CD14-positive monocyte (primary cell): ENCODE measurements around the gene FNDC11. TPM values are rescaled to one million over a fixed set of nuclear protein-coding genes. Genes with fewer than 3 reads are reported as not detected.

ENCODE experiments used
- DNase-seq, 3 donors: peaks; one replicate each; pipeline ENCODE4 v3.0.0-alpha.2; 2011 to 2022
- H2AFZ ChIP-seq: 2 replicates; pipeline ENCODE4 v1.6.0; 2012; ENCODE audit warnings: mild to moderate bottlenecking, low read depth, low read length, inconsistent platforms; ENCODE audit not compliant: insufficient read depth, poor library complexity, severe bottlenecking
- H3K27ac ChIP-seq, 2 donors: 1 replicate in 1 of 2; 2 replicates in 1 of 2; pipeline ENCODE4 v1.5.1; 2012 to 2013; ENCODE audit warnings: low read length in 2 of 2, control low read depth in 1 of 2, inconsistent platforms in 1 of 2, low read depth in 1 of 2, mild to moderate bottlenecking in 1 of 2
- H3K27me3 ChIP-seq, 2 donors: one replicate each; pipeline versions ENCODE4 v1.6.0 to v1.6.1; 2011 to 2013; ENCODE audit warnings: low read length in 2 of 2; ENCODE audit not compliant: control insufficient read depth in 2 of 2, insufficient read depth in 2 of 2
- H3K36me3 ChIP-seq, 2 donors: replicated peaks in 1 of 2; 1 replicate in 1 of 2; 2 replicates in 1 of 2; pipeline versions ENCODE4 v1.5.1 to v1.6.1; 2012 to 2013; ENCODE audit warnings: low read length in 2 of 2, control low read depth in 1 of 2, inconsistent platforms in 1 of 2, mild to moderate bottlenecking in 1 of 2; ENCODE audit not compliant: insufficient read depth in 2 of 2, control insufficient read depth in 1 of 2
- H3K4me1 ChIP-seq, 2 donors: 1 replicate in 1 of 2; 2 replicates in 1 of 2; pipeline versions ENCODE4 v1.5.1 to v1.6.1; 2012 to 2013; ENCODE audit warnings: low read length in 2 of 2, control low read depth in 1 of 2, inconsistent platforms in 1 of 2, mild to moderate bottlenecking in 1 of 2, moderate library complexity in 1 of 2; ENCODE audit not compliant: insufficient read depth in 2 of 2, control insufficient read depth in 1 of 2
- H3K4me2 ChIP-seq: replicated peaks from 2 replicates; pipeline ENCODE3; 2012; ENCODE audit warnings: low read length, moderate library complexity, mild to moderate bottlenecking; ENCODE audit not compliant: poor library complexity, severe bottlenecking; ENCODE audit errors: extremely low read depth
- H3K4me3 ChIP-seq, 3 experiments: fragments of 200-600 bp in 1 of 3; sonication (generic) in 1 of 3; replicated peaks in 1 of 3; 1 replicate in 2 of 3; 2 replicates in 1 of 3; pipeline ENCODE4 v1.5.1; 2011 to 2013; ENCODE audit warnings: low read length in 3 of 3, mild to moderate bottlenecking in 3 of 3, control low read depth in 2 of 3, low read depth in 2 of 3, inconsistent platforms in 1 of 3, moderate library complexity in 1 of 3
- H3K79me2 ChIP-seq: 2 replicates; pipeline ENCODE4 v1.6.0; 2012; ENCODE audit warnings: mild to moderate bottlenecking, control low read depth, inconsistent platforms, low read length, moderate library complexity; ENCODE audit not compliant: insufficient read depth
- H3K9ac ChIP-seq: 2 replicates; pipeline ENCODE4 v1.6.0; 2017; ENCODE audit warnings: low read length, mild to moderate bottlenecking; ENCODE audit not compliant: insufficient read depth, poor library complexity, severe bottlenecking
- H3K9me3 ChIP-seq, 2 donors: replicated peaks in 1 of 2; 1 replicate in 1 of 2; 2 replicates in 1 of 2; pipeline versions ENCODE4 v1.5.1 to v1.6.1; 2012 to 2013; ENCODE audit warnings: low read length in 2 of 2, control low read depth in 1 of 2; ENCODE audit not compliant: control insufficient read depth in 1 of 2, insufficient read depth in 1 of 2
- H4K20me1 ChIP-seq: 2 replicates; pipeline ENCODE4 v1.6.0; 2012; ENCODE audit warnings: mild to moderate bottlenecking, low read length, control low read depth, moderate library complexity; ENCODE audit not compliant: insufficient read depth
- H3K27ac Mint-ChIP-seq, 7 donors: one replicate each; pipeline ENCODE4 v1.8.0; 2020; ENCODE audit warnings: mild to moderate bottlenecking in 7 of 7, mixed read lengths in 7 of 7, moderate library complexity in 6 of 7, inconsistent platforms in 2 of 7
- H3K27me3 Mint-ChIP-seq, 3 donors: one replicate each; pipeline ENCODE4 v1.8.0; 2021 to 2022; ENCODE audit warnings: low read depth in 3 of 3, mild to moderate bottlenecking in 3 of 3, mixed read lengths in 3 of 3, moderate library complexity in 3 of 3, inconsistent platforms in 1 of 3
- H3K36me3 Mint-ChIP-seq, 2 donors: one replicate each; pipeline ENCODE4 v1.8.0; 2020; ENCODE audit warnings: mixed read lengths in 2 of 2, inconsistent platforms in 1 of 2, mild to moderate bottlenecking in 1 of 2
- H3K4me1 Mint-ChIP-seq: one replicate; pipeline ENCODE4 v1.8.0; 2020; ENCODE audit warnings: mild to moderate bottlenecking, mixed read lengths
- H3K4me3 Mint-ChIP-seq, 2 donors: one replicate each; pipeline ENCODE4 v1.8.0; 2020; ENCODE audit warnings: mild to moderate bottlenecking in 2 of 2, mixed read lengths in 2 of 2, moderate library complexity in 1 of 2
- H3K9me3 Mint-ChIP-seq, 7 donors: one replicate each; pipeline ENCODE4 v1.8.0; 2020 to 2022; ENCODE audit warnings: mixed read lengths in 7 of 7, mild to moderate bottlenecking in 6 of 7, moderate library complexity in 6 of 7, inconsistent platforms in 2 of 7
- WGBS: methylation state at CpG from one replicate; pipeline ENCODE4 v1.1.5; 2013; ENCODE audit warnings: missing lambda C conversion rate; ENCODE audit not compliant: insufficient coverage; 5-methylcytosine and 5-hydroxymethylcytosine counted together
- intact Hi-C, 2 donors: fragments of 100-400 bp; cut with micrococcal nuclease; formaldehyde crosslinking; loops; one replicate each; pipeline versions ENCODE4 v1.15.0 to v1.15.1; 2023
- polyA plus RNA-seq, 3 donors: library from polyadenylated mRNA; depleted of rRNA in 1 of 3; unstranded in 2 of 3; stranded (reverse) in 1 of 3; fragments of 300-500 nt in 2 of 3; fragments of >200 nt in 1 of 3; fragmentation: Illumina TruSeq in 2 of 3; gene quantifications; 1 replicate in 2 of 3; 2 replicates in 1 of 3; pipeline ENCODE4 v1.2.3, GENCODE V29; 2012 to 2021
- TF ChIP-seq, protein P1 (sequence below): fragments of 200-600 bp; IDR thresholded peaks from one replicate; pipeline ENCODE4 v1.8.0; 2022; ENCODE audit warnings: antibody characterized with exemption, mild to moderate bottlenecking

The FNDC11 gene
- polyA plus RNA-seq, 3 donors = 0.23 TPM; not detected in 2

DNA sequence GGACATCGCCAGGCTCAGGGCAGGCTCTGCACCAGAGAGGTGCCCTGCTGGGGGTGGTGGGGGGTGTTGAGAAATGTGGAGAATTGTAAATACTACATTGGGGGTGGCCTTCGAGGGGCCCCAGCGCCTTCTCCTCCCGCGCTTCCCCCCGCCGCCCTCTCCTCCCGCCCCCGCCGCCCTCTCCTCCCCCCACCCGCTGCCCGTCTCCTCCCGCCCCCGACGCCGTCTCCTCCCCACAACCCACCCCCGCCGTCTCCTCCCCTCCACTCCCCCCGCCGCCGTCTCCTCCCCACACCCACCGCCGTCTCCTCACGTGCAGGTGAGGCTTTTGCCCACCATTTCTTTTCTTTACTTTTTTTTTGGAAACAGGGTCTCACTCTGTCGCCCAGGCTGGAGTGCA lies 4.9 kb upstream of the FNDC11 start:
- WGBS = 40% methylated on average over 1 of the region's 25 CpGs
- no peak overlapping the region for H2AFZ ChIP-seq
- H3K27ac Mint-ChIP-seq = no peak overlapping the region
- no peak overlapping the region for H3K4me2 ChIP-seq
- peaks cover 42 to 89% (median 58%) of the 10 kb centered on the region in 3 donors for H3K27me3 Mint-ChIP-seq
- intact Hi-C loops = no loop called here
- no peak for DNase-seq
- H3K36me3 ChIP-seq = no peaks in the 10 kb centered on the region
- H3K36me3 Mint-ChIP-seq = no peaks in the 10 kb centered on the region
- H3K9ac ChIP-seq = no peak overlapping the region
- H3K4me3 ChIP-seq = no peak overlapping the region
- peaks cover 2 to 9% (median 6%) of the 10 kb centered on the region in 7 donors for H3K9me3 Mint-ChIP-seq
- peak overlapping the region in 1 of 2 donors; percentile 65 for H3K4me3 Mint-ChIP-seq
- H3K27ac ChIP-seq = no peak overlapping the region
- peaks cover 15 to 19% of the 10 kb centered on the region in 2 donors for H3K4me1 ChIP-seq
- peaks cover 4% of the 10 kb centered on the region for H4K20me1 ChIP-seq
- H3K27me3 ChIP-seq = peaks cover 0 to 58% of the 10 kb centered on the region in 2 donors
- TF ChIP-seq, protein P1, sequence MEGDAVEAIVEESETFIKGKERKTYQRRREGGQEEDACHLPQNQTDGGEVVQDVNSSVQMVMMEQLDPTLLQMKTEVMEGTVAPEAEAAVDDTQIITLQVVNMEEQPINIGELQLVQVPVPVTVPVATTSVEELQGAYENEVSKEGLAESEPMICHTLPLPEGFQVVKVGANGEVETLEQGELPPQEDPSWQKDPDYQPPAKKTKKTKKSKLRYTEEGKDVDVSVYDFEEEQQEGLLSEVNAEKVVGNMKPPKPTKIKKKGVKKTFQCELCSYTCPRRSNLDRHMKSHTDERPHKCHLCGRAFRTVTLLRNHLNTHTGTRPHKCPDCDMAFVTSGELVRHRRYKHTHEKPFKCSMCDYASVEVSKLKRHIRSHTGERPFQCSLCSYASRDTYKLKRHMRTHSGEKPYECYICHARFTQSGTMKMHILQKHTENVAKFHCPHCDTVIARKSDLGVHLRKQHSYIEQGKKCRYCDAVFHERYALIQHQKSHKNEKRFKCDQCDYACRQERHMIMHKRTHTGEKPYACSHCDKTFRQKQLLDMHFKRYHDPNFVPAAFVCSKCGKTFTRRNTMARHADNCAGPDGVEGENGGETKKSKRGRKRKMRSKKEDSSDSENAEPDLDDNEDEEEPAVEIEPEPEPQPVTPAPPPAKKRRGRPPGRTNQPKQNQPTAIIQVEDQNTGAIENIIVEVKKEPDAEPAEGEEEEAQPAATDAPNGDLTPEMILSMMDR = no peak
- peaks cover 0 to 7% of the 10 kb centered on the region in 2 donors for H3K9me3 ChIP-seq
- no peaks in the 10 kb centered on the region for H3K79me2 ChIP-seq
- H3K4me1 Mint-ChIP-seq = peaks cover 9% of the 10 kb centered on the region

DNA sequence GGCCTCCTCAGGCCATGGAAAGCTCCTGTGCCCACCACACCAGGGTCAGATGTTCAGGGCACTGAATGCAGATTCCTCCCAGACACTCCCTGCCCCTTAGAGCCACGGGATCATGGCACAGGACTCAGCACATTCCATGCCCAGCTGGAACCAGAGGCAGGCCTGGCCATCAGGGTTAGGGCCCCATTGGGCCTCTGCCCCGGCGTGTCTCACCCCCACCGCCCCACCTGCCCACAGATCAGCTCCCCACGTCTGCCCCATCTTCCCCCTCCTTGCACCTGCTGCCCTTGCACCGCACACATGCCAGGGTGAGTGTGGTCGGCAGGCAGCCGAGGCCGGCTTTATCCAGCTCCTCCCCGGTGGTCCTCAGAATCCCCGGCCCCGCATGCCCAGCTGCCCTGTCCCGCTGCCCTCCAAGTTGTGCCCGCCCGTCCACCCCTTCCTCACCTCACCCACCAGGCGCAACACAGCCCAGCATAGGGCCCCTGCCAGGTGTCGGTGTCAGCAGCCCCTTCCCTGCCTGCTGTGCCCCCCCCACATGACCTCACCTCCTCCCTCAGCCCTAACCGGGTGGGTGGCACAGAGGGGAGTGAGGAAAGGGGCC lies 4.2 kb upstream of the FNDC11 start:
- H2AFZ ChIP-seq = no peak overlapping the region
- intact Hi-C loops = no loop called here
- Mint-ChIP-seq H3K4me3 (peak overlapping the region in 1 of 2 donors; percentile 24), H3K9me3 (peaks cover 2 to 11% (median 6%) of the 10 kb centered on the region in 7 donors), H3K36me3 (no peaks in the 10 kb centered on the region), H3K4me1 (peaks cover 12% of the 10 kb centered on the region), H3K27me3 (peaks cover 48 to 94% (median 63%) of the 10 kb centered on the region in 3 donors), H3K27ac (no peak overlapping the region)
- peaks cover 15 to 22% of the 10 kb centered on the region in 2 donors for H3K4me1 ChIP-seq
- H3K79me2 ChIP-seq = no peaks in the 10 kb centered on the region
- H4K20me1 ChIP-seq = peaks cover 7% of the 10 kb centered on the region
- peaks cover 2 to 65% of the 10 kb centered on the region in 2 donors for H3K27me3 ChIP-seq
- H3K36me3 ChIP-seq = no peaks in the 10 kb centered on the region
- H3K4me3 ChIP-seq = no peak overlapping the region
- TF ChIP-seq, protein P1 = no peak
- no peak overlapping the region for H3K27ac ChIP-seq
- H3K9me3 ChIP-seq = peaks cover 0 to 7% of the 10 kb centered on the region in 2 donors
- H3K4me2 ChIP-seq = no peak overlapping the region
- no peak for DNase-seq
- 90% methylated on average over 14 of the region's 18 CpGs for WGBS
- H3K9ac ChIP-seq = no peak overlapping the region
